NCI-H446 (cell line): ENCODE measurements around the gene SSTR5.
"Not testable (repeated sequence)": the region's sequence is repeated elsewhere in the genome, so short reads cannot be mapped to it uniquely, and the experiment has no call there.

ENCODE experiments used
- DNase-seq, 2 experiments: peaks; one replicate each; lab custom pipeline; 2025; lab: John Stamatoyannopoulos, UW

SSTR5 gene

DNA sequence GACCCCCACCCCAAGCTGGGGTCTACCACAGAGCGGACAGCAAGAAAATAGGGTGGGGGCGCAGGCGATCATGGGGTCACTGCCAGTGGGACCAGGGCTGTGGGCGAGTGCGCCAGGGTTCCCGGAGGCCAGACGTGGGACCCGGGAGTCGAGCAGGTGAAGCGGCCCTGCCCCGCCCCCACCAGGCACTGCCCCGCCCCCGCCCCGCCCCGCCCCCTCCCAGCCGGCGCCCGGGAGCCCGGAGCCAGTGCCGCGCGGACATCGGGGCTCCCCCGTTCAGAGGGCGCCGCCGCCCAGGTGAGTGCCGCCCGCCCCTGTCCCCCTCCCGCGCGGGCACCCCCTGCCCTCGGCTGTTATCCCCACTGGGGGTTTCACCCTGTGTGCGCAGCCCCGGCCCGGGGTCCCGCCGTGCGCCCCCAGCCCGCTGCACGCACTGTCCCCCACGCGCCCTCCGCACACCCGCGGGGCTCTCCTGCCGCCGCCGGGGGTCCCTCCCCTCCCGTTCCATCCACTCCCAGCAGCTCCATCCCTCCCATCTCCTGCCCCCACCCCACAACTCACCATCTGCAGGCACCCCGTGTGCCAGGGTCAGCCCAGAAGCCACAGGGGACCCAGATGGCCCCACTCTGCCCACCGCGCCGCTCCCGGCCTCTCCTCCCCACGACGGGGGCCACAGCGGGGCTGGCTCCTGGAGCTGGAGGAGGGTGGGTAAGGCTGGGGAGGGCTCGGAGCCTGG is at the start of gene SSTR5:
Gene SSTR5 (plus strand): TSS at position 222 of the 736 bp plus-strand sequence. CDS start 6,122 bp downstream, outside the sequence.
- no peak for DNase-seq

GRCh38 chr16:1024138-1024537 is 48.4 kb upstream of the SSTR5 start:
- DNase-seq: no peak

- DNase-seq: not testable (repeated sequence)
Observed at GRCh38 chr16:1025183-1025809, 47.3 kb upstream of the SSTR5 start.

- no peak for DNase-seq
Observed at GRCh38 chr16:1026057-1026783, 46.3 kb upstream of the SSTR5 start.

DNA sequence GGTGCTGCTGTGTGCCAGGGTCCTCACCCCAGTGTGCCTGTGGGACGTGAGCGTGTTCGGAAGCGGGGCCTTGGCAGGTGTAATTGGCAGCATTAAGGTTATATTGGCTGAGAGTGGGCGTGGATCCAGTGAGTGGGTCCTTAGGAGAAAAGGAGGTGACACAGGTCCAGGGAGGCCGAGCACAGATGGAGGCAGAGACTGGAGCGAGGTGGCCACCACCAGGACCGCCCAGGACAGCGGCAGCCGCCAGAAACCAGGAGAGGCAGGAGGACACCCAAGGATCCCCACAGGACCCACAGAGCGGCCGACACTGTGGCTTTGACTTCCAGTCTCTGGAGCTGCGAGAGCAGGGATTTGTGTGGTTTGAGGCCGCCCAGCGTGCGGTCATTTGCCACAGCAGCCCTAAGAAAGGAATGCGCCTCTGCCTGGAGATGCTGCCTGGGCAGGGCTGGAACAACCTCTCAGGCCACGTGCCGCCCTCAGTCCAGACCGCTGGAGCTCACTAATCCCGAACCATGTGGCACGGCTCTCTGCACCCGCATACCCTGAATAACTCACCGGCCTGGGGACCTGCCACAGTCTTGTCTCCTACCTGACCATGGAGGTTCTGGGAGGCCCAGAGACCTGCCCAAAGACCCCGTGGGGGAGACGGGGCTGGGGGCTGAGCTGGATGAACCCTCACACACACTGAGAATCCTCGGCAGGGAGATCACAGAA is 45.6 kb upstream of the SSTR5 start:
- DNase-seq: no peak

- DNase-seq: no peak
Observed at GRCh38 chr16:1027501-1027815, 45.1 kb upstream of the SSTR5 start.

- DNase-seq: no peak
Observed at GRCh38 chr16:1028056-1028455, 44.5 kb upstream of the SSTR5 start.

- DNase-seq: no peak
Observed at GRCh38 chr16:1028524-1029258, 43.9 kb upstream of the SSTR5 start.

DNA sequence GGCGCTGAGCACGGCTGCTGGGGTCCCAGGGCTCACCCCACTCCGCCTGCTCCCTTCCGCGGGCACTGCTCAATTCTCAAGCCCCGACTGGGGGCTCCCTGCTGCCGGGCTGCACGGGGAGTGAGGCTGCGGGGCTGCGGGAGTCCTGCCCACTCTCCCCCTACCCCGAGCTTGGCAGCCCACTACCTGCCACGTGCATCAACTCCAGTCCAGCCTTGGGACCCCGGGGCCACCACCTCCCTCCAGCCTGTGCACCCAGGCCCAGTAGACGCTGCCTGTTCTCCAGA is 43.3 kb upstream of the SSTR5 start:
- DNase-seq: no peak

- no peak for DNase-seq
Observed at GRCh38 chr16:1030473-1030901, 42.1 kb upstream of the SSTR5 start.

- DNase-seq: no peak
Observed at GRCh38 chr16:1031666-1032065, 40.9 kb upstream of the SSTR5 start.

- DNase-seq: no peak
Observed at GRCh38 chr16:1032607-1033006, 39.9 kb upstream of the SSTR5 start.

DNA sequence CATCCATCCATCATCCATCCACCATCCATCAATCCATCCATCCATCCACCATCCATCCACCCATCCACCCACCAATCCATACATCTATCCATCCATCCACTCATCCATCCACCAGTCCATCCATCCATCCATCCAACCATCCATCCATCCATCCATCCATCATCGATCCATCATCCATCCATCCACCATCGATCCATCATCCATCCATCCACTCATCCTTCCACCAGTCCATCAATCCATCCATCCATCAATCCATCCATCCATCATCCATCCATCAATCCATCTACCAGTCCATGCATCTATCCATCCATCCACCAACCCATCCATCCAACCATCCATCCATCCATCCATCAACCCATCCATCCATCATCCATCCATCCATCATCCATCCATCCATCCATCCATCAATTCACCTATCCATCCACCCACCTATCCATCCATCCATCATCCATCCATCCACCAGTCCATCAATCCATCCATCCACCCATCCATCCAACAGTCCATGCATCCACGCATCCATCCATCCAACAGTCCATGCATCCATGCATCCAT is 39.3 kb upstream of the SSTR5 start:
- no peak for DNase-seq

GRCh38 chr16:1034230-1035065 is 38.1 kb upstream of the SSTR5 start:
- no peak for DNase-seq

DNA sequence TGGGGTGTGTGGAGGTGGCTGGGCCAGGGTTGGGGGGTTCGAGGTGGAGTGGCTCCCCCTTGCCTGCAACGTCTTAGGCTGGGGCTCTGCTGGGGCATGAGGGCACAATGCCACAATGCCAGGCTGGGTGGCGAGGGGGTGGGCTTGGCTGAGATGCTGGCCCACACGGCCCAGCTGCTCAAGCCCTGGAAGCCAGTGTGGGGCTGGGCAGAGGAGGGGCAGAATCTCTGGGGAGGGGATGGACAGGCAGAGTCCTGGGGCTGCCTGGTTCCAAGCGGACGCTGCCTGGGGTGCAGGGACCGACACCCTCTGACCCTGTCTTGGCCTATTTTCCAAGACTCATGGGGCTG is 37.5 kb upstream of the SSTR5 start:
- no peak for DNase-seq

GRCh38 chr16:1036166-1036565 is 36.4 kb upstream of the SSTR5 start:
- no peak for DNase-seq

DNA sequence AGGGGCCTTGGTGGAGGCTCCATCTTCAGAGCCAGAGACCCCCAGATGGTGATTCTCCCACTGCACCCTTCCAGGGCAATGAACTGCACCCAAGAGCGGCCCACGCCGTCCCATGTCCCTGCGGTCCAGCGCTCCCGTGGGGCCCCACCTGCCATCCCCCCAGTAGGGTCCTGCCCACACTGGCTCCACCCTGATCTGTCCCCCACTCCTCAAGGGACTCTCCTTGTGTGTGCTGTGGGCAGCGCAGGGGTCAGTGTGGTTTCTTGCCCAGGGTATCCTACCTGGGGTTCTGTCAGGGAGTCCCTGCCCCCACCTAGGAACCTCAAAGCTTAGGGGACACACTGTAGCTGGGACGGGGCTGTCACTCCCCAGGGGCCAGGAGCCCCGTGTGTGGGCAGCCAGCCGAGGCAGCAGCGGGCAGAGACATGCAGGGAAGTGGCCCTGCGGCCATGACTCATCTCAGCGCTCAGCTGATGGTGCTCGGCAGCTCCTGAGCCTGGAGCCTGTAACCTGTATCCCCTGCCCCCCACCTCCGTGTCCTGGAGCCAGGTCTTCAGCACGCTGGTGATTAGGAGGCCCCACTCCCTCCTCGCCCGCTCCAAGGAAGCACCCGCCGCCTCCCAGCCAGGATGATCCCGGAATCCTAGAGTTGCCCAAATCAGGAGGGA is 35.7 kb upstream of the SSTR5 start:
- no peak for DNase-seq

- no peak for DNase-seq
Observed at GRCh38 chr16:1037394-1038257, 34.9 kb upstream of the SSTR5 start.

DNA sequence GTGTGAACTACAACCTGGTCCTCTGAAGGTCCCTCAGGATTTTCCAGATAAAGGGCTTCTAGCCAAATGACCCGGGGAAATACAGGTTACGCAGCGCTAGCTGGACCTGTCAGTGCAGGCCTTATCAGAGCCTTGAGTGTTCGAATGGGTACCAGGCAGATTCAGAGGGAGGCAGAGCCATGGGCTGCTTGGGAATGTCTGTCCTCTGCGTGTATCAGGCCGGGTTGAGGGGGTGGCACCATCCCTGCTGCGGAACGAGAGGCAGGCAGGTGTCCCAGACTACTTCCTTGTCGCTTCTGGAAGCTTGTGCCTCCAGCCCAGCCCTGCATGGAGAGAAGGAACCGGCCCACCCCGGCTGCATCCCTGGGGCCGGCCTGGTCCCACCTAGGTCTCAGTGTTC is 33.6 kb upstream of the SSTR5 start:
- no peak for DNase-seq
